Fibroblast of lung (primary cell): ENCODE results near the gene C2CD4B.

ENCODE experiments used
- EZH2 ChIP-seq: IDR thresholded peaks from 2 replicates; pipeline ENCODE4 v1.5.1; 2012; ENCODE audit warnings: low read length, control low read depth, mild to moderate bottlenecking; ENCODE audit errors: missing control alignments
- TF ChIP-seq, protein P1 (sequence below), 2 donors: IDR thresholded peaks in 1 of 2; conservative IDR thresholded peaks in 1 of 2; 1 replicate in 1 of 2; 2 replicates in 1 of 2; pipeline ENCODE4 v1.5.1; 2011 to 2012; ENCODE audit warnings: low read length in 2 of 2, control low read depth in 1 of 2, inconsistent platforms in 1 of 2, low read depth in 1 of 2, mild to moderate bottlenecking in 1 of 2

DNA sequence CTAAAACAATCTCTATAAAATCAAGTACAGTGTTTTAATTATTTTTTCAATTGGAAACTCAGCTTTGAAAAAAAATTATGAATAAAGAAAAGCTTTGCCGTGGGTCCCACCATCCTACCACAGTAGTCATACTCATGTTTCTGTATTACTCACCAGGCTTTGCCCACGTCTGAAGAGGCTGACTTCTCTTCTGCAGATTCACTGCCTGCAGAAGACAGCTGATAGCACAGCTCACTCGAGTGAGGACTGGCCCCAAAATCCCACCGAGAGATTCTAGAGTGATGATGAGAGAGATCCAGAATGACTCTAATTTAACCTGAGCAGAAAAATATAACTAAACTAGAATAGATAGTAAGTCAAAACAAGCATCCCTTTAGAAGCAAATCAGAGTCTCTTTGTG lies 11.9 kb downstream of the C2CD4B start:
- TF ChIP-seq, protein P1, sequence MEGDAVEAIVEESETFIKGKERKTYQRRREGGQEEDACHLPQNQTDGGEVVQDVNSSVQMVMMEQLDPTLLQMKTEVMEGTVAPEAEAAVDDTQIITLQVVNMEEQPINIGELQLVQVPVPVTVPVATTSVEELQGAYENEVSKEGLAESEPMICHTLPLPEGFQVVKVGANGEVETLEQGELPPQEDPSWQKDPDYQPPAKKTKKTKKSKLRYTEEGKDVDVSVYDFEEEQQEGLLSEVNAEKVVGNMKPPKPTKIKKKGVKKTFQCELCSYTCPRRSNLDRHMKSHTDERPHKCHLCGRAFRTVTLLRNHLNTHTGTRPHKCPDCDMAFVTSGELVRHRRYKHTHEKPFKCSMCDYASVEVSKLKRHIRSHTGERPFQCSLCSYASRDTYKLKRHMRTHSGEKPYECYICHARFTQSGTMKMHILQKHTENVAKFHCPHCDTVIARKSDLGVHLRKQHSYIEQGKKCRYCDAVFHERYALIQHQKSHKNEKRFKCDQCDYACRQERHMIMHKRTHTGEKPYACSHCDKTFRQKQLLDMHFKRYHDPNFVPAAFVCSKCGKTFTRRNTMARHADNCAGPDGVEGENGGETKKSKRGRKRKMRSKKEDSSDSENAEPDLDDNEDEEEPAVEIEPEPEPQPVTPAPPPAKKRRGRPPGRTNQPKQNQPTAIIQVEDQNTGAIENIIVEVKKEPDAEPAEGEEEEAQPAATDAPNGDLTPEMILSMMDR (conservative IDR thresholded peaks at IDR 0.05 in 1 of 2, IDR thresholded peaks at IDR 0.05 in 1 of 2; ENCODE audit: low read depth in 1 of 2, low read length in 2 of 2): no peak
- no peak for TF ChIP-seq EZH2
